Measurements from ENCODE around the gene P2RX6. TPM values are rescaled to one million over a fixed set of nuclear protein-coding genes. Genes with fewer than 3 reads are reported as not detected.

P2RX6 gene
- total and polyA plus RNA-seq, 9 of the 15 experiments (the other 6 are each of a cell fraction or from before 2014, with no cell fraction given) = 0.01 to 3.9 (median 1.5) TPM; not detected in 1

GRCh38 chr22:21015466-21016006 lies 571 bp downstream of the P2RX6 start (continued):
- TF ChIP-seq KLF6 (CRISPR knock-in tag; IDR thresholded peaks at IDR 0.05; ENCODE audit: borderline replicate concordance) (0 out of 2 replicates have a peak, but pooled peaks have one; percentile 12), E2F3 (CRISPR knock-in tag; IDR thresholded peaks at IDR 0.05) (peak; percentile 77; the same call in 1 of the 2 replicates), ZNF408 (CRISPR knock-in tag; IDR thresholded peaks at IDR 0.05; ENCODE audit: low read depth) (0 out of 2 replicates have a peak, but pooled peaks have one; percentile 67), ZNF41 (CRISPR knock-in tag; conservative IDR thresholded peaks at IDR 0.05) (0 out of 2 replicates have a peak, but pooled peaks have one; percentile 8), DMBX1 (CRISPR knock-in tag; IDR thresholded peaks at IDR 0.05; ENCODE audit: borderline replicate concordance) (peak; percentile 33; the same call in 1 of the 2 replicates), ZNF311 (CRISPR knock-in tag; IDR thresholded peaks at IDR 0.05) (no peak), ERF (CRISPR knock-in tag; IDR thresholded peaks at IDR 0.05) (0 out of 2 replicates have a peak, but pooled peaks have one; percentile 48), NR4A1 (CRISPR knock-in tag; IDR thresholded peaks at IDR 0.05) (peak; percentile 92; the same call in 1 of the 2 replicates), NR4A1 (tag; IDR thresholded peaks at IDR 0.05) (no peak), BHLHE40 (IDR thresholded peaks at IDR 0.05; ENCODE audit: low read length) (peak; percentile 13; the same call in 1 of the 2 replicates), MTA3 (IDR thresholded peaks at IDR 0.05; ENCODE audit: borderline replicate concordance) (no peak), ZNF174 (CRISPR knock-in tag; IDR thresholded peaks at IDR 0.05) (0 out of 2 replicates have a peak, but pooled peaks have one; percentile 46), ZBTB9 (CRISPR knock-in tag; IDR thresholded peaks at IDR 0.05) (peak; percentile 56), GMEB1 (CRISPR knock-in tag; IDR thresholded peaks at IDR 0.05) (peak; percentile 33; the same call in 1 of the 2 replicates), SMC3 (conservative IDR thresholded peaks at IDR 0.05; ENCODE audit: insufficient read depth, low read depth, low read length) (0 out of 2 replicates have a peak, but pooled peaks have one; percentile 5), POLR3A (IDR thresholded peaks at IDR 0.05; ENCODE audit: borderline replicate concordance, extremely low read depth, insufficient read depth, insufficient read length) (no peak), YY1 (IDR thresholded peaks at IDR 0.05; ENCODE audit: borderline replicate concordance in 1 of 3, control insufficient read depth in 1 of 3, extremely low read depth in 1 of 3, insufficient read depth in 3 of 3, insufficient read length in 1 of 3, insufficient replicate concordance in 2 of 3, low read depth in 1 of 3, low read length in 2 of 3) (peak in 1 of 3 experiments; percentile 7), SIN3A (IDR thresholded peaks at IDR 0.05; ENCODE audit: borderline replicate concordance in 2 of 2, control insufficient read depth in 1 of 2, low read depth in 2 of 2, low read length in 2 of 2) (no peak), HDAC8 (tag; IDR thresholded peaks at IDR 0.05) (peak; percentile 21; the same call in 1 of the 2 replicates), U2AF2 (optimal IDR thresholded peaks at IDR 0.05; ENCODE audit: low read depth, low read length) (no peak), ARID3B (CRISPR knock-in tag; IDR thresholded peaks at IDR 0.05; ENCODE audit: borderline replicate concordance) (0 out of 2 replicates have a peak, but pooled peaks have one; percentile 88), SMAD3 (CRISPR knock-in tag; conservative IDR thresholded peaks at IDR 0.05) (0 out of 2 replicates have a peak, but pooled peaks have one; percentile 40)

All from K562 (cell line).